GM12878 (cell line): ENCODE results near the gene SYN1. TPM values are rescaled to one million over a fixed set of nuclear protein-coding genes. Genes with fewer than 3 reads are reported as not detected.

Source experiments
- ATAC-seq: fragments of 200-7000 bp; cut with Tn5 transposase; 3 replicates; pipeline ENCODE4 v1.9.1; 2020; ENCODE audit warnings: mild to moderate bottlenecking, moderate library complexity
- BruUV-seq: library from RNA; stranded (reverse); fragments of 400-500 nt; replicated peaks from 2 replicates; lab custom pipeline; 2021; lab: Mats Ljungman, UMichigan
- CTCF ChIA-PET: fragments of 300-600 bp; sonication (Branson Sonifier 250); formaldehyde crosslinking; extraction: SDS; loops from one replicate; lab custom pipeline; 2021; ENCODE audit warnings: inconsistent platforms; lab: Yijun Ruan, JAX
- POLR2A ChIA-PET: fragments of 350-600 bp; formaldehyde crosslinking; extraction: SDS; loops from one replicate; lab custom pipeline; 2021; ENCODE audit warnings: inconsistent platforms; lab: Charles Lee
- RAD21 ChIA-PET: fragments of 300-600 bp; sonication (Branson Sonifier 250); formaldehyde crosslinking; loops from one replicate; lab custom pipeline; 2023; ENCODE audit warnings: antibody characterized with exemption; ENCODE audit not compliant: unreplicated experiment; lab: Charles Lee
- SMC1A ChIA-PET: fragments of 300-600 bp; sonication (Branson Sonifier 250); formaldehyde crosslinking; loops from one replicate; lab custom pipeline; 2023; ENCODE audit not compliant: unreplicated experiment, uncharacterized antibody; lab: Charles Lee
- DNase-seq: peaks from one replicate; pipeline ENCODE4 v3.0.0-alpha.2; 2011; ENCODE audit warnings: low read depth, low spot score
- FAIRE-seq: peaks from 3 replicates; lab custom pipeline; 2011; peaks lifted over from hg19 to GRCh38; lab: Jason Lieb, UNC
- H2AFZ ChIP-seq: 2 replicates; pipeline ENCODE4 v1.6.0; 2011; ENCODE audit warnings: low read depth, low read length, control low read depth; ENCODE audit not compliant: control insufficient read depth
- H3K27ac ChIP-seq: 2 replicates; pipeline ENCODE4 v1.5.1; 2011; ENCODE audit warnings: control low read depth; ENCODE audit not compliant: control insufficient read depth, insufficient read depth
- H3K27me3 ChIP-seq, 2 experiments: replicated peaks in 1 of 2; 2 replicates each; pipeline versions ENCODE4 v1.6.0 to v1.6.1; 2011; ENCODE audit warnings: low read length in 1 of 2; ENCODE audit not compliant: control insufficient read depth in 2 of 2, insufficient read depth in 2 of 2
- H3K36me3 ChIP-seq, 2 experiments: 2 replicates each; pipeline ENCODE4 v1.5.1; 2011; ENCODE audit warnings: low read length in 1 of 2; ENCODE audit not compliant: control insufficient read depth in 2 of 2, insufficient read depth in 2 of 2
- H3K4me1 ChIP-seq: 2 replicates; pipeline ENCODE4 v1.6.1; 2011; ENCODE audit warnings: mild to moderate bottlenecking, low read length, moderate library complexity, mixed read lengths; ENCODE audit not compliant: control insufficient read depth, insufficient read depth
- H3K4me2 ChIP-seq: 2 replicates; pipeline ENCODE4 v1.6.0; 2011; ENCODE audit warnings: control low read depth; ENCODE audit not compliant: control insufficient read depth, insufficient read depth
- H3K4me3 ChIP-seq: fragments of 200-600 bp; sonication (generic); 2 replicates; pipeline ENCODE4 v1.5.1; 2016
- H3K79me2 ChIP-seq: 2 replicates; pipeline ENCODE4 v1.6.0; 2011; ENCODE audit warnings: low read length; ENCODE audit not compliant: control insufficient read depth, insufficient read depth
- H3K9ac ChIP-seq: 2 replicates; pipeline ENCODE4 v1.8.0; 2011; ENCODE audit warnings: low read length, control low read depth, mixed read lengths; ENCODE audit not compliant: control insufficient read depth, insufficient read depth
- H3K9me3 ChIP-seq: replicated peaks from 3 replicates; pipeline ENCODE4 v1.5.1; 2011; ENCODE audit warnings: mild to moderate bottlenecking, low read length; ENCODE audit not compliant: control insufficient read depth, insufficient read depth
- H4K20me1 ChIP-seq: 2 replicates; pipeline ENCODE4 v1.6.0; 2011; ENCODE audit not compliant: control insufficient read depth, insufficient read depth
- CEBPB ChIP-seq, 2 experiments: fragments of 150-350 bp in 1 of 2; IDR thresholded peaks; 2 replicates each; pipeline ENCODE4 v1.6.1; 2012 to 2014; ENCODE audit warnings: low read depth in 2 of 2, low read length in 2 of 2, borderline replicate concordance in 1 of 2, inconsistent platforms in 1 of 2
- EGR1 ChIP-seq, 2 experiments: IDR thresholded peaks; 1 replicate in 1 of 2; 2 replicates in 1 of 2; pipeline ENCODE4 v1.6.1; 2011 to 2012; ENCODE audit warnings: low read depth in 2 of 2, low read length in 2 of 2, borderline replicate concordance in 1 of 2, mild to moderate bottlenecking in 1 of 2, moderate library complexity in 1 of 2
- GATAD2B ChIP-seq: fragments of 450-650 bp; conservative IDR thresholded peaks from 2 replicates; pipeline ENCODE4 v1.6.1; 2017; ENCODE audit warnings: low read depth, mild to moderate bottlenecking, moderate library complexity
- HDAC6 ChIP-seq: fragments of 200-600 bp; sonication (generic); IDR thresholded peaks from one replicate; pipeline ENCODE4 v1.8.0; 2017; ENCODE audit warnings: antibody characterized with exemption; ENCODE audit not compliant: unreplicated experiment
- NFYB ChIP-seq: IDR thresholded peaks from 2 replicates; pipeline ENCODE4 v1.6.1; 2011; ENCODE audit warnings: low read depth, mild to moderate bottlenecking, low read length, improper control_type of control experiment, moderate library complexity; ENCODE audit not compliant: insufficient read depth
- RB1 ChIP-seq: fragments of 450-650 bp; formaldehyde crosslinking; IDR thresholded peaks from 2 replicates; pipeline ENCODE4 v1.6.1; 2017; ENCODE audit warnings: mild to moderate bottlenecking, borderline replicate concordance
- SUZ12 ChIP-seq: fragments of 200-600 bp; sonication (generic); IDR thresholded peaks from one replicate; pipeline ENCODE4 v1.6.1; 2018; ENCODE audit warnings: antibody characterized with exemption, mild to moderate bottlenecking; ENCODE audit not compliant: unreplicated experiment
- ZBTB11 ChIP-seq: fragments of 450-650 bp; formaldehyde crosslinking; IDR thresholded peaks from 2 replicates; pipeline ENCODE4 v1.5.0; 2022; ENCODE audit warnings: mild to moderate bottlenecking, missing genetic modification characterization
- ZNF217 ChIP-seq: fragments of 450-650 bp; IDR thresholded peaks from 2 replicates; pipeline ENCODE4 v1.6.1; 2017; ENCODE audit warnings: antibody characterized with exemption, mild to moderate bottlenecking
- WGBS: methylation state at CpG from one replicate; pipeline ENCODE4 v1.1.6; 2016; ENCODE audit warnings: low lambda C conversion rate; ENCODE audit not compliant: insufficient replicate concordance, insufficient coverage; ENCODE audit errors: missing lambda C conversion rate; 5-methylcytosine and 5-hydroxymethylcytosine counted together
- in situ Hi-C: fragments of 300-500 bp; cut with MboI; formaldehyde crosslinking; loops from 9 replicates; pipeline ENCODE4 v1.14.3; 2018; ENCODE audit warnings: mixed read lengths
- intact Hi-C: fragments of 100-400 bp; cut with micrococcal nuclease; formaldehyde crosslinking; loops from one replicate; pipeline ENCODE4 v1.14.2; 2022; ENCODE audit not compliant: unreplicated experiment
- polyA plus RNA-seq, 11 experiments: library from polyadenylated mRNA; depleted of rRNA in 4 of 11; unstranded in 6 of 11; stranded (reverse) in 5 of 11; fragments of >200 nt; fragmentation: Nextera tagmentation in 4 of 11; fragmentation: Illumina TruSeq in 1 of 11; extraction: Ambion mirVana in 4 of 11; extraction: Trizol in 1 of 11; gene quantifications; 1 replicate in 1 of 11; 2 replicates in 10 of 11; pipeline versions ENCODE4 v1.2.1 to v1.2.3, GENCODE V29; 2011 to 2016; ENCODE audit warnings: inconsistent platforms in 2 of 11, missing spikeins in 2 of 11, low read depth in 1 of 11
- total RNA-seq, 4 experiments: library from RNA; depleted of rRNA in 3 of 4; stranded (reverse); fragments of >200 nt in 3 of 4; fragmentation: Illumina TruSeq in 1 of 4; extraction: Trizol in 1 of 4; gene quantifications; 2 replicates each; pipeline versions ENCODE4 v1.2.1 to v1.2.3, GENCODE V29; 2013 to 2021

SYN1 gene
- total and polyA plus RNA-seq, 10 of the 15 experiments (the other 5 are each of a cell fraction or from before 2014, with no cell fraction given): 0.09 to 0.57 (median 0.16) TPM; not detected in 3

GRCh38 chrX:47561659-47562151, 58.0 kb downstream of the SYN1 start:
- no peaks in the 10 kb centered on the region; the same call in 1 of the 2 replicates for H3K4me1 ChIP-seq
- H4K20me1 ChIP-seq: no peaks in the 10 kb centered on the region
- intact Hi-C loops (loop anchor here (2.0 to 5.0 kb wide), 5 partner anchors 83 to 466 kb away; partner anchors contain the start of genes ELK1 and ZNF81), in situ Hi-C loops (loop anchor here (10.0 kb wide), 2 partner anchors 83 to 463 kb away; no protein-coding TSS in a partner anchor)
- peak overlapping the region; percentile 54 for H3K9ac ChIP-seq
- WGBS: 24% methylated on average over 9 of the region's 9 CpGs
- H3K27me3 ChIP-seq: no peaks in the 10 kb centered on the region
- ATAC-seq (no peak; the same call in 2 of the 3 replicates), FAIRE-seq (no peak), DNase-seq (no peak)
- BruUV-seq: no TSS peak
- CTCF ChIA-PET: interaction anchor here (0.6 to 2.4 kb wide), 7 partner anchors 67 to 106 kb away, joined by 3 to 10 read pairs (median 3); partner anchors contain the start of gene CFP
- H3K9me3 ChIP-seq: no peaks in the 10 kb centered on the region
- H3K27ac ChIP-seq: peak overlapping the region; percentile 63
- peak overlapping the region; percentile 70 for H3K4me3 ChIP-seq
- POLR2A ChIA-PET: no interaction called here
- peak overlapping the region; percentile 49 for H3K4me2 ChIP-seq
- H2AFZ ChIP-seq: no peak overlapping the region
- peaks cover 3 to 4% of the 10 kb centered on the region in 2 experiments; a peak in 3 of 4 replicates for H3K36me3 ChIP-seq
- peaks cover 22% of the 10 kb centered on the region for H3K79me2 ChIP-seq
- TF ChIP-seq NFYB: 0 out of 2 replicates have a peak, but pooled peaks have one; percentile 13
- TF ChIP-seq ZNF217: no peak
- SMC1A ChIA-PET: interaction anchor here (1.4 to 2.0 kb wide), 2 partner anchors 80 to 89 kb away, joined by 3 to 4 read pairs; partner anchors contain the start of gene ELK1
- RAD21 ChIA-PET: interaction anchor here (0.6 to 1.3 kb wide), 3 partner anchors 44 to 87 kb away, joined by 3 to 4 read pairs (median 3); no protein-coding TSS in a partner anchor

- ChIA-PET RAD21 (interaction anchor here (1.2 kb wide), 1 partner anchor 87 kb away, joined by 4 read pairs; no protein-coding TSS in a partner anchor), CTCF (interaction anchor here (0.6 kb wide), 1 partner anchor 84 kb away, joined by 3 read pairs; no protein-coding TSS in a partner anchor), SMC1A (interaction anchor here (1.2 to 2.0 kb wide), 3 partner anchors 67 to 89 kb away, joined by 3 to 4 read pairs (median 3); partner anchors contain the start of gene ELK1), POLR2A (interaction anchor here (0.6 kb wide), 1 partner anchor 35 kb away, joined by 4 read pairs; no protein-coding TSS in a partner anchor)
- Histone ChIP-seq H3K4me3 (peak within 1 kb of the TSS; percentile 70), H3K79me2 (peaks cover 22% of the 10 kb centered on the region), H3K4me2 (peak within 1 kb of the TSS; percentile 61), H4K20me1 (no peaks in the 10 kb centered on the region), H3K9me3 (no peaks in the 10 kb centered on the region), H3K9ac (peak within 1 kb of the TSS; percentile 57), H3K36me3 (peaks cover 0 to 4% of the 10 kb centered on the region in 2 experiments; a peak in 1 of 4 replicates), H3K4me1 (no peaks in the 10 kb centered on the region; the same call in 1 of the 2 replicates), H2AFZ (peak within 1 kb of the TSS; percentile 57), H3K27me3 (no peaks in the 10 kb centered on the region), H3K27ac (peak within 1 kb of the TSS; percentile 63)
- in situ Hi-C loops (loop anchor here (10.0 kb wide), 2 partner anchors 84 to 464 kb away; no protein-coding TSS in a partner anchor), intact Hi-C loops (loop anchor here (2.0 to 5.0 kb wide), 4 partner anchors 90 to 466 kb away; partner anchors contain the start of genes ELK1 and ZNF81)
- BruUV-seq: TSS peak; percentile 70
- DNase-seq (peak; percentile 95), FAIRE-seq (peak; percentile 95), ATAC-seq (peak; percentile 92)
- 36% methylated on average over 54 of the region's 59 CpGs for WGBS
- TF ChIP-seq SUZ12: no peak
- TF ChIP-seq GATAD2B: no peak
- no peak for TF ChIP-seq EGR1 (IDR thresholded peaks at IDR 0.05; ENCODE audit: borderline replicate concordance in 1 of 2, low read depth in 2 of 2, low read length in 2 of 2)
- no peak for TF ChIP-seq CEBPB (IDR thresholded peaks at IDR 0.05; ENCODE audit: borderline replicate concordance in 1 of 2, low read depth in 2 of 2, low read length in 2 of 2)
- TF ChIP-seq ZBTB11: no peak
- no peak for TF ChIP-seq HDAC6
- TF ChIP-seq RB1: no peak; the same call in 1 of the 2 replicates
Measured at GRCh38 chrX:47560934-47561658, 58.6 kb downstream of the SYN1 start, which contains the start of gene ARAF. ARAF (plus strand) TSS chrX:47561205; CDS start chrX:47562968, 1,763 bp downstream.
